ENCODE results near the gene MGRN1.
A peak's percentile ranks its signal among the peaks of the same experiment; 100 is the strongest.

MGRN1 gene

DNA sequence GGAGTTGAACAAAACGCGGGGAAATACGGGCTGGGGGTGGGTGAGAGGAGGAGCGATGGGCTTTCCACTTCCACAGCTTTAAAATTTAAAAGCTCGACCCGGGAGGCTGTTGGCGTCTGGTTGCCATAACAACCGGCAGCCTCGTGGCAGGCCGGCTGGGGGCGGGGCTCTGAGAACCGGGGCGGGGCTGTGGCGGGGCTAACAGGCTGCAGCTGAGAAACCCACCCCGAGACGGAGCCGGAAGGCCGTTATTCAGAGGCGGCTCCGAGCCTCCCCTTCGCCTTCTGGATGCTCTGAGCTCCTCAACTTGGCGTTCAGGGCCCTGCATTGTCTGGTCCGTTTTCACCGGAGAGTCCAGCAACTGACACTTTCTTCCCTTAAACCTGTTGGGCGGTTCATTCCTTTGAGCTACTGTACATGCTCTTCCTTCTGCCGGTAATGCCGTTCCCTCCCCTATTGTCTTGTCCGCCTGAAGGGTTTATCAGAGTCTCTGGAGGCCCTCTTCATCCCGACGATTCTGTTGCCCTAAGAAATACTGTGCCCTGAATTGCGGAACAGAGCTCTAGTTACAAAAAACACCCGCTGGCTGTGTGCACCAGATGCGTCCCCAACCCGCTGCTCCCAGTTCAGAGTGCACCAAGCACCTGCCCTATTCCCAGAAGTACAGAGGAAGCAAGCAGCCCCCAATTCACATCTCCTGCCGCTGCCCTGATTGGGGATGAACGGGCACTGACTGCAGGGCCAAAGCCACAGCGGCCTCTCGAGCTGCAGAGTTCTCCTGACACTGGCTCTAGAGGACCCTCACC, 110.3 kb downstream of the MGRN1 start:
- no peak for TF ChIP-seq TAF1 (IDR thresholded peaks at IDR 0.05; ENCODE audit: borderline replicate concordance, insufficient read depth, low read length)
- TF ChIP-seq POLR2AphosphoS5 (IDR thresholded peaks at IDR 0.05; ENCODE audit: low read depth, low read length): peak; percentile 49; the same call in 1 of the 2 replicates
- TF ChIP-seq, protein P1, sequence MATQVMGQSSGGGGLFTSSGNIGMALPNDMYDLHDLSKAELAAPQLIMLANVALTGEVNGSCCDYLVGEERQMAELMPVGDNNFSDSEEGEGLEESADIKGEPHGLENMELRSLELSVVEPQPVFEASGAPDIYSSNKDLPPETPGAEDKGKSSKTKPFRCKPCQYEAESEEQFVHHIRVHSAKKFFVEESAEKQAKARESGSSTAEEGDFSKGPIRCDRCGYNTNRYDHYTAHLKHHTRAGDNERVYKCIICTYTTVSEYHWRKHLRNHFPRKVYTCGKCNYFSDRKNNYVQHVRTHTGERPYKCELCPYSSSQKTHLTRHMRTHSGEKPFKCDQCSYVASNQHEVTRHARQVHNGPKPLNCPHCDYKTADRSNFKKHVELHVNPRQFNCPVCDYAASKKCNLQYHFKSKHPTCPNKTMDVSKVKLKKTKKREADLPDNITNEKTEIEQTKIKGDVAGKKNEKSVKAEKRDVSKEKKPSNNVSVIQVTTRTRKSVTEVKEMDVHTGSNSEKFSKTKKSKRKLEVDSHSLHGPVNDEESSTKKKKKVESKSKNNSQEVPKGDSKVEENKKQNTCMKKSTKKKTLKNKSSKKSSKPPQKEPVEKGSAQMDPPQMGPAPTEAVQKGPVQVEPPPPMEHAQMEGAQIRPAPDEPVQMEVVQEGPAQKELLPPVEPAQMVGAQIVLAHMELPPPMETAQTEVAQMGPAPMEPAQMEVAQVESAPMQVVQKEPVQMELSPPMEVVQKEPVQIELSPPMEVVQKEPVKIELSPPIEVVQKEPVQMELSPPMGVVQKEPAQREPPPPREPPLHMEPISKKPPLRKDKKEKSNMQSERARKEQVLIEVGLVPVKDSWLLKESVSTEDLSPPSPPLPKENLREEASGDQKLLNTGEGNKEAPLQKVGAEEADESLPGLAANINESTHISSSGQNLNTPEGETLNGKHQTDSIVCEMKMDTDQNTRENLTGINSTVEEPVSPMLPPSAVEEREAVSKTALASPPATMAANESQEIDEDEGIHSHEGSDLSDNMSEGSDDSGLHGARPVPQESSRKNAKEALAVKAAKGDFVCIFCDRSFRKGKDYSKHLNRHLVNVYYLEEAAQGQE (IDR thresholded peaks at IDR 0.05; ENCODE audit: insufficient read depth in 1 of 2, low read depth in 2 of 2, low read length in 2 of 2): no peak
- TF ChIP-seq SIN3A (IDR thresholded peaks at IDR 0.05; ENCODE audit: borderline replicate concordance, insufficient read depth, low read length): peak; percentile 94; the same call in 1 of the 2 replicates
- TF ChIP-seq FOXP2 (optimal IDR thresholded peaks at IDR 0.05; ENCODE audit: borderline replicate concordance, extremely low read depth, extremely low read length, insufficient read depth): no peak

DNA sequence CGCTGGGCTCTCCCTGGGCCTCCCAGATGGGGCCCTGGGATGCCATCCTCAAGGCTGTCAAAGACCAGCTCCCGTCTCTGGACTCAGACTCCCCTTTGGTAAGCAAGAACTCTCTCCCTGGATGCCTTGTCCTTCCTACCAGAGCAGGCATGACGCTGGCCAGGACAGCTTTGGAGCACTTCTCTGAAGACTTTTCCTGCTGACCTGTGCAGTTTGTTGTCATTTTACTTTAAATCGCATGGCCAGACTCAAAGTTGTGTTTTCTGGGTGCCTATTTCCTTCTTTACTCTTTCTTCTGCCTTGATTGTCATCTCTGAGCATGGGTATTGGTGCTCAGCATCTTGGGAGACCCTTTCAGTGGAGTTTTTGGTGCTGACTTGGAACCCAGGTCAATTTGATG, 111.9 kb downstream of the MGRN1 start:
- TF ChIP-seq POLR2AphosphoS5 (IDR thresholded peaks at IDR 0.05; ENCODE audit: low read depth, low read length) (no peak), FOXP2 (optimal IDR thresholded peaks at IDR 0.05; ENCODE audit: borderline replicate concordance, extremely low read depth, extremely low read length, insufficient read depth) (no peak), SIN3A (IDR thresholded peaks at IDR 0.05; ENCODE audit: borderline replicate concordance, insufficient read depth, low read length) (no peak), TAF1 (IDR thresholded peaks at IDR 0.05; ENCODE audit: borderline replicate concordance, insufficient read depth, low read length) (no peak)
- TF ChIP-seq, protein P1 (IDR thresholded peaks at IDR 0.05; ENCODE audit: insufficient read depth in 1 of 2, low read depth in 2 of 2, low read length in 2 of 2): no peak

DNA sequence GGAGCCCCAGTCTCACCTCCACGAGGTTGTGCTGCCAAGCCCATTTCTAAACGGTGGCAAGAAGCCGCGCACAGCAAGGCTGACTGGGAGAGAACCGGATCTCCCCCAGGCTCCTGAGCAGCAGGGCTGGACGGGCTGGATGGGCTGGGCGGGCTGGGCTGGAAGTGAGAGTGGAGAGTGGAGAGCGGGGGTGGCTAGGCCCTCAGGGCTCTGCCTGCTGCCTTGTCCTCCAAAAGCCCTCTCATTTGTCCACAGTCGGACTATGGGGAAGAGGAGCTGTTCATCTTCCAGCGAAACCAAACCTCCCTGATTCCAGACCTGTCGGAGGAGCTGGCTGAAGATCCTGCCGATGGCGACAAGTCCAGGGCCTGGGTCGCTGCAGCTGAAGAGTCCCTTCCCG, 112.9 kb downstream of the MGRN1 start:
- TF ChIP-seq POLR2AphosphoS5 (IDR thresholded peaks at IDR 0.05; ENCODE audit: low read depth, low read length) (no peak), FOXP2 (optimal IDR thresholded peaks at IDR 0.05; ENCODE audit: borderline replicate concordance, extremely low read depth, extremely low read length, insufficient read depth) (no peak)
- TF ChIP-seq, protein P1 (IDR thresholded peaks at IDR 0.05; ENCODE audit: insufficient read depth in 1 of 2, low read depth in 2 of 2, low read length in 2 of 2): no peak
